ENCODE data around the gene FBXL16. TPM values are rescaled to one million over a fixed set of nuclear protein-coding genes. Genes with fewer than 3 reads are reported as not detected.

FBXL16 gene
- total RNA-seq, 1 donor from 2014 or later: 8.0 TPM

- intact Hi-C loops (cut with micrococcal nuclease): no loop called here
These were observed 57.4 kb downstream of the FBXL16 start for GRCh38 chr16:648071-648780.

- intact Hi-C loops (cut with micrococcal nuclease): no loop called here
These were observed 58.3 kb downstream of the FBXL16 start for GRCh38 chr16:647173-647902.

- intact Hi-C loops (cut with micrococcal nuclease): no loop called here
These were observed 58.9 kb downstream of the FBXL16 start for GRCh38 chr16:646679-647172.

- intact Hi-C loops (cut with micrococcal nuclease): no loop called here
These were observed 59.5 kb downstream of the FBXL16 start for GRCh38 chr16:645852-646678.

DNA sequence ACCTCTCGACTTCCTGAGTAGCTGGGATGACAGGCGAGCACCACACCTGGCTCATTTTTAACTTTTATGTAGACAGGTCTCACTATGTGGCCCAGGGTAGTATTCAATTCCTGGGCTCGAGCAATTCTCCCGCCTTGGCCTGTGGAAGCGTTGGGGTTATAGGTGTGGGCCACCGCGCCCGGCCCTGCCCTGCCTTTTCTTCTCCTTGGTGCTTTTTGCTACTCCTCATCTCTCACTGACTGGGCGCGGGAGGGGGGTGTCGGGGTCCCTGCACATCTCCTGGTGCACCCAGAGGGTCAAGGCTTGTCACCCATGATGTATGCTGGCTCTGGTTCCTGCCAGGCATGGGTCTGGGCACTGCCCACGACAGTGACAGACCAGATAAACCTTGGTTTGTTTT lies 61.0 kb downstream of the FBXL16 start:
- intact Hi-C loops (cut with micrococcal nuclease): loop anchor here (5.0 kb wide), 1 partner anchor 1298 kb away; the partner anchor contains the start of gene MSRB1

GRCh38 chr16:643050-643368 lies 62.6 kb downstream of the FBXL16 start:
- intact Hi-C loops (cut with micrococcal nuclease): loop anchor here (5.0 kb wide), 1 partner anchor 1299 kb away; the partner anchor contains the start of gene MSRB1

Other genes with a start within 250 kb of the FBXL16 start
- 86.5 and 94.8 TPM in 2 replicates for gene CAPN15, start 178.1 kb downstream of the FBXL16 start, total RNA-seq
- 0.10 TPM in 1 of 2 replicates, not detected in the other for gene PRR35, start 145.4 kb downstream of the FBXL16 start, total RNA-seq
- 1.8 and 2.2 TPM in 2 replicates for gene NHLRC4, start 138.8 kb downstream of the FBXL16 start, total RNA-seq
- 45.5 and 49.8 TPM in 2 replicates for gene PIGQ, start 135.8 kb downstream of the FBXL16 start, total RNA-seq
- gene RAB40C, start 115.7 kb downstream of the FBXL16 start, total RNA-seq: 16.2 and 17.6 TPM in 2 replicates
- 0.69 and 0.76 TPM in 2 replicates for gene WFIKKN1, start 74.8 kb downstream of the FBXL16 start, total RNA-seq
- gene METTL26, start 69.5 kb downstream of the FBXL16 start, total RNA-seq: 79.2 and 85.0 TPM in 2 replicates
- gene MCRIP2, start 64.0 kb downstream of the FBXL16 start, total RNA-seq: 19.3 and 27.5 TPM in 2 replicates
- gene WDR90, start 56.4 kb downstream of the FBXL16 start, total RNA-seq: 52.9 and 53.6 TPM in 2 replicates
- gene RHOT2, start 37.7 kb downstream of the FBXL16 start, total RNA-seq: 136 and 155 TPM in 2 replicates
- 0.98 and 2.0 TPM in 2 replicates for gene RHBDL1, start 30.1 kb downstream of the FBXL16 start, total RNA-seq
- 73.9 and 81.6 TPM in 2 replicates for gene STUB1, start 25.4 kb downstream of the FBXL16 start, total RNA-seq
- gene JMJD8, start 21.5 kb downstream of the FBXL16 start, total RNA-seq: 41.2 and 42.1 TPM in 2 replicates
- gene WDR24, start 15.4 kb downstream of the FBXL16 start, total RNA-seq: 18.0 and 18.5 TPM in 2 replicates
- gene METRN, start 9.3 kb upstream of the FBXL16 start, total RNA-seq: 4.7 and 6.1 TPM in 2 replicates
- 8.1 and 10.8 TPM in 2 replicates for gene ANTKMT, start 15.3 kb upstream of the FBXL16 start, total RNA-seq
- 1.7 and 2.4 TPM in 2 replicates for gene CCDC78, start 20.6 kb upstream of the FBXL16 start, total RNA-seq
- gene HAGHL, start 21.3 kb upstream of the FBXL16 start, total RNA-seq: 5.1 and 6.1 TPM in 2 replicates
- 42.5 and 46.8 TPM in 2 replicates for gene CIAO3, start 35.2 kb upstream of the FBXL16 start, total RNA-seq
- gene MSLN, start 54.9 kb upstream of the FBXL16 start, total RNA-seq: not detected in 2 replicates
- gene RPUSD1, start 82.6 kb upstream of the FBXL16 start, total RNA-seq: 35.4 and 36.4 TPM in 2 replicates
- 73.0 and 79.3 TPM in 2 replicates for gene CHTF18, start 82.8 kb upstream of the FBXL16 start, total RNA-seq
- gene GNG13, start 94.9 kb upstream of the FBXL16 start, total RNA-seq: not detected in 2 replicates

Measured in T-helper 1 cell treated with Interleukin-12 subunit alpha and Interleukin-12 subunit beta and Interleukin-4 antibody, amounts not matched to agents 30 ng/mL and 1 ng/mL, for 36 hours (primary cell).